Hindlimb muscle (tissue), 1 donor: ENCODE measurements around the gene NOL11. TPM values are rescaled to one million over a fixed set of nuclear protein-coding genes. Genes with fewer than 3 reads are reported as not detected.
"Not testable (repeated sequence)": the region's sequence is repeated elsewhere in the genome, so short reads cannot be mapped to it uniquely, and the experiment has no call there.

ENCODE experiments used
- DNase-seq: peaks from one replicate; pipeline ENCODE4 v3.0.0-alpha.2; 2013
- polyA plus RNA-seq: library from polyadenylated mRNA; unstranded; fragments of 120-200 nt; gene quantifications from one replicate; pipeline ENCODE4 v1.2.1, GENCODE V29; 2013; ENCODE audit not compliant: insufficient read length

NOL11 gene
- polyA plus RNA-seq, 1 donor: 57.7 TPM

GRCh38 chr17:67754686-67755085 lies 37.0 kb downstream of the NOL11 start:
- not testable (repeated sequence) for DNase-seq

GRCh38 chr17:67756766-67757165 lies 39.0 kb downstream of the NOL11 start:
- DNase-seq: not testable (repeated sequence)

GRCh38 chr17:67759355-67760171 lies 41.8 kb downstream of the NOL11 start:
- peak; percentile 71 for DNase-seq

DNA sequence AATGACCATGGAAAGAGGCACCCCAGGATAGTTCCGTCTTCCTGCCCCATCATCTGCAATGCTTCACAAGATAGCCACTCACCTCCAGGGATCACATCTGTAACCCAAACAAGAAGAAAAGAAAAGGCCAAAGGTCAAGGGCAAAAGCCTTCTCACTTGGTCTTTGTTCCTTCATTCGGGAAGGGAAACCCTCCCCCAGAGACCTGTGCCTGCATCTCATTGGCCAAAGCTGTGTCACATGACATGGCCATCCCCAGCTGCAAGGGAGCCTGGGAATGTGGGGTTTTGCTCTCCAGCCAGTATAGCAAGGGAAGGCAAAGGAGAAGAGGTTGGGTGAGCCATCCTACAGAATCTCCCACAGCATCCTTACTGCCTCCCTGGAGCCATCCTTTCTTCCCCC lies 47.9 kb downstream of the NOL11 start:
- DNase-seq: no peak

- DNase-seq: no peak
These were observed 51.5 kb downstream of the NOL11 start for GRCh38 chr17:67769231-67769630.

- DNase-seq: no peak
These were observed 52.8 kb downstream of the NOL11 start for GRCh38 chr17:67770539-67770938.

GRCh38 chr17:67772679-67773078 lies 54.9 kb downstream of the NOL11 start:
- no peak for DNase-seq

DNA sequence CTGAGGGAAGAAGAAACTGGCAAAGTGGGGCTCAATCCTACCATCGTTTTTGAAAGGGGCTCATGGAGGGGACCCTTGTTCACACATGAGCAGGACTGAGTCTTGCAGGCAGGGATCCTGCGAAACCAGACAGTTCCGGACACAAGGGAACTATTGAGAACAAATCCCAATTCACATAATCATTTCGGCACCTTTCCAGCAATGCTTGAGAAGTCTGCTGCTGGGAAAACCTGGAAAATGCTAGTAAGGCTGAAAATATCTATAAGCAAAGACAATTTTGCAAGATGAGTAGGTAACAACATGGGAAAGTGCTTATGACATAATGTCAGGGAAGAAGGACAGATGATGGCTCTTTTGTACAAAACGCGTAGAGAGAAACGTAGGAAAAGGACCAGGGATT lies 55.5 kb downstream of the NOL11 start:
- peak; percentile 31 for DNase-seq

DNA sequence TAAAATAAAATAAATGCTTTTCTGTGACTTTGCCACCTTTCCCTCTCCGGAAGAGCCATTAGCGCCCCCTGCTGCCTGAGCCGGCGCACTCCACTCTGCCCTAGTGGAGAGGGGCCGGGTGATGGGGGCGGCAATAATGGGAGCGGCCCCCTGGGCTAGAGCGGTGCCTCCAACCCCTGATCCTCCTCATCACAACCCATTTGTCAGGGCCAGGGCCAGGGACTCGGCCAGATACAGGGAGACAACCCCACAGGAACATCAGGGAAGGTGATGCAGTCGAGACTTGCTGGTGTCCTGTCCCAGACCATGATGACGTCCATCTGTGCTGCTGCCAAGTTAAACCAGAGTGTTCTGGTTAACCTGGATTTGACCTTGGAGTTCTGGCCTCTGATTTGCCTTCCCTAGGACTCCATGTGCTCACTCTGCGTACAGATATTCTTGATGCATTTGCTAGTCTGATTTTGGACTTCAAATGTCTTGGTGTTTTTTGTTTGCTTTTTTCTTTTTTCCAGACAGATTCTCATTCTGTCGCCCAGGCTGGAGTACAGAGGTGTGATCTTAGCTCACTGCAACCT lies 61.4 kb downstream of the NOL11 start:
- peak; percentile 74 for DNase-seq

DNA sequence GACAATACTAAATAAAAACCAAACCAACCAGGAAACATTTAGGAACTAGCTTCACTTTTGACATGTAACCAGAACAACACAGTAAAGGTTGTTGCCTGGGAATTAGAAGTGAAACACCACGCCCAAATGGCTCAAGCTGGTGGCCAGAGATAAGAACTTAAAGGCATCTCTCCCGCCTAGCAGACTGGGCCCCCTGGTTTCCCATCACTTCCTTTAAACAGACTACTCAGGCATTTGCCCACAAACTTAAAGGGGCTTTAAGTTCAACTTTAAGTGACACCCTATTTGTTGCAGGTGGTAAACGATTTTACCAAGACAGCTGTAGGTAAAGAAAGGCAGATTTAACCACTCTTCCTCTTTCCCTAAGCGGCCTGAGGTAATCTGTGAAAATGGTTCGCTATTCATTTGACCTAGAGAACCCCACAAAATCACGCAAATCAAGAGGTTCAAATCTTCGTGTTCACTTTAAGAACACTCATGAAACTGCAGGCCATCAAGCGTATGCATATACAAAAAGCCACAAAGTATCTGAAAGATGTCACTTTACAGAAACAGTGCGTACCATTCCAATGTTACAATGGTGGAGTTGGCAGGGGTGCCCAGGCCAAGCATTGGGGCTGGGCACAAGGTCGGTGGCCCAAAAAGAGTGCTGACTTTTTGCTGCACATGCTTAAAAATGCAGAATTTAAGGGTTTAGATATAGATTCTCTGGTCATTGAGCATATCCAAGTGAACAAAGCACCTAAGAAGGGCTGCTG lies 66.8 kb downstream of the NOL11 start:
- no peak for DNase-seq

GRCh38 chr17:67785122-67785477 lies 67.4 kb downstream of the NOL11 start:
- no peak for DNase-seq

- DNase-seq: no peak
These were observed 67.8 kb downstream of the NOL11 start for GRCh38 chr17:67785504-67785903.

Other genes with a start within 250 kb of the NOL11 start
- gene BPTF, start 107.6 kb downstream of the NOL11 start, polyA plus RNA-seq: 56.3 TPM